Progenitor cell of endocrine pancreas (in vitro differentiated cells): ENCODE measurements around the gene TRIM47. TPM values are rescaled to one million over a fixed set of nuclear protein-coding genes. Genes with fewer than 3 reads are reported as not detected.
"Not testable (repeated sequence)": the region's sequence is repeated elsewhere in the genome, so short reads cannot be mapped to it uniquely, and the experiment has no call there.

Source experiments
- DNase-seq: peaks from one replicate; pipeline ENCODE4 v3.0.0; 2021; ENCODE audit warnings: low spot score; ENCODE audit not compliant: unreplicated experiment
- H3K27ac Mint-ChIP-seq: 2 replicates; pipeline ENCODE4 v1.8.0; 2021; ENCODE audit warnings: mild to moderate bottlenecking, moderate library complexity, mixed read lengths
- H3K27me3 Mint-ChIP-seq: 2 replicates; pipeline ENCODE4 v1.8.0; 2021; ENCODE audit warnings: mixed read lengths
- H3K36me3 Mint-ChIP-seq: 2 replicates; pipeline ENCODE4 v1.8.0; 2022; ENCODE audit warnings: mixed read lengths; ENCODE audit not compliant: insufficient read depth
- H3K4me1 Mint-ChIP-seq: 2 replicates; pipeline ENCODE4 v1.8.0; 2021; ENCODE audit warnings: low read depth, mixed read lengths
- H3K4me3 Mint-ChIP-seq: 2 replicates; pipeline ENCODE4 v1.8.0; 2021; ENCODE audit warnings: low read depth, mild to moderate bottlenecking, moderate library complexity, mixed read lengths
- H3K9me3 Mint-ChIP-seq: 2 replicates; pipeline ENCODE4 v1.8.0; 2021; ENCODE audit warnings: low read depth, mixed read lengths
- total RNA-seq: library from RNA; stranded (reverse); gene quantifications from 2 replicates; pipeline ENCODE4 v1.2.1, GENCODE V29; 2021
- TF ChIP-seq, protein P1 (sequence below): fragments of 200-600 bp; sonication (generic); IDR thresholded peaks from one replicate; pipeline ENCODE4 v1.5.0; 2021; ENCODE audit warnings: antibody characterized with exemption, mild to moderate bottlenecking; ENCODE audit not compliant: unreplicated experiment

TRIM47 gene
- total RNA-seq, 1 donor from 2014 or later, result 1.0 TPM

DNA sequence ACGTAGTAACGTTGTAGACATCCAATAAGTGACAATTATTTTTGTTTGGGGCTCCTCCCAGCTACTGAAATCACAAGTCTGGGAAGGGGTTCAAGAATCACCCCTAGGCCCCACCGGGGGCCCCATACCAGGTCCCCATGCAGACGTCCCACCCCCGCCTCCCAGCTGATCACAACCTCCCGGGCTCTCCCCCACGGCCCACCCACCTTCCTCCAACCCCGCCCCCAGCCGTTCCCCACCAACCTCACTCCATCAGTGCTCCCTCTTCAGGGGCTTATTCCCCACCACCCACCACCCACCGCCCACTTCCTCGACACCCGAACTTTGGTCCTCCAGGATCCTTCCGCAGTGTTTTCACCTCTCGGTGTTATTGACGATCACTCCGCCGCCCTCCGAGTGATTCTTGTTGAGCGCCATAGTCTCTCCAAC lies 23.5 kb downstream of the TRIM47 start:
- no peak for DNase-seq
- Mint-ChIP-seq H3K4me1 (peaks cover 11% of the 10 kb centered on the region), H3K9me3 (no peaks in the 10 kb centered on the region), H3K36me3 (no peaks in the 10 kb centered on the region), H3K27ac (no peak overlapping the region), H3K4me3 (no peak overlapping the region), H3K27me3 (no peaks in the 10 kb centered on the region)
- TF ChIP-seq, protein P1, sequence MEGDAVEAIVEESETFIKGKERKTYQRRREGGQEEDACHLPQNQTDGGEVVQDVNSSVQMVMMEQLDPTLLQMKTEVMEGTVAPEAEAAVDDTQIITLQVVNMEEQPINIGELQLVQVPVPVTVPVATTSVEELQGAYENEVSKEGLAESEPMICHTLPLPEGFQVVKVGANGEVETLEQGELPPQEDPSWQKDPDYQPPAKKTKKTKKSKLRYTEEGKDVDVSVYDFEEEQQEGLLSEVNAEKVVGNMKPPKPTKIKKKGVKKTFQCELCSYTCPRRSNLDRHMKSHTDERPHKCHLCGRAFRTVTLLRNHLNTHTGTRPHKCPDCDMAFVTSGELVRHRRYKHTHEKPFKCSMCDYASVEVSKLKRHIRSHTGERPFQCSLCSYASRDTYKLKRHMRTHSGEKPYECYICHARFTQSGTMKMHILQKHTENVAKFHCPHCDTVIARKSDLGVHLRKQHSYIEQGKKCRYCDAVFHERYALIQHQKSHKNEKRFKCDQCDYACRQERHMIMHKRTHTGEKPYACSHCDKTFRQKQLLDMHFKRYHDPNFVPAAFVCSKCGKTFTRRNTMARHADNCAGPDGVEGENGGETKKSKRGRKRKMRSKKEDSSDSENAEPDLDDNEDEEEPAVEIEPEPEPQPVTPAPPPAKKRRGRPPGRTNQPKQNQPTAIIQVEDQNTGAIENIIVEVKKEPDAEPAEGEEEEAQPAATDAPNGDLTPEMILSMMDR, result no peak

DNA sequence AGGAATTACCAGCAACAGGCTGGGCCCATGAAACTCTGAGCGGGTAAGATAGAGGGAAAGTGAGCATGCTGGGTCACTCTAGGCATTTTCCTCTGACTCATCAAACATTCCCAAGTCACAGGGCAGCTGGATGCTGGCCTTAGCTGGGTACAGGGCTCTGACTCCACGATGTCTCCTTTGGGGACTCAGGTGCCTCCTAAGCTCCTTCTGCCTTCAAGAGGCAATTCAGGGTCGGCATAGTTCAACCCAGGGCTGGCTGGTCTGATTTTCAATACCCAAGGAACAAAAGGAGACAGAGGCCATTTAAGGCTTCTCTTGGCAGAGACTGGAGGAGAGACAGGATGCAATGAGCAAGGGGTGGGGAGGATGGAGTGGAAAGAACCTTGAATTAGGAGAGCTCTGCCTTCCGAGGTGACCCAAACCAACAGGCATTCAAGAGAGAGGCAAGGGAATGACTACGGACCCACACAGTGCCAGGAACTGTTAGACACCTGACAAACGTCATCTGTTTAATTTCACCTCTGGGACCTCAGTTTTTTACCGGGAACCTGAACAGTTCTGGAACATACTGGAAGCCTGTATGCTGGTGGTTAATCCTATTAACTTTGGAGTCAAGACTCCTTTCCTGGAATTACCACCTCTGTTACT lies 24.2 kb downstream of the TRIM47 start:
- no peak for DNase-seq
- Mint-ChIP-seq H3K27me3 (no peaks in the 10 kb centered on the region), H3K36me3 (no peaks in the 10 kb centered on the region), H3K4me1 (peaks cover 11% of the 10 kb centered on the region), H3K4me3 (no peak overlapping the region), H3K27ac (no peak overlapping the region), H3K9me3 (no peaks in the 10 kb centered on the region)
- TF ChIP-seq, protein P1, result no peak

DNA sequence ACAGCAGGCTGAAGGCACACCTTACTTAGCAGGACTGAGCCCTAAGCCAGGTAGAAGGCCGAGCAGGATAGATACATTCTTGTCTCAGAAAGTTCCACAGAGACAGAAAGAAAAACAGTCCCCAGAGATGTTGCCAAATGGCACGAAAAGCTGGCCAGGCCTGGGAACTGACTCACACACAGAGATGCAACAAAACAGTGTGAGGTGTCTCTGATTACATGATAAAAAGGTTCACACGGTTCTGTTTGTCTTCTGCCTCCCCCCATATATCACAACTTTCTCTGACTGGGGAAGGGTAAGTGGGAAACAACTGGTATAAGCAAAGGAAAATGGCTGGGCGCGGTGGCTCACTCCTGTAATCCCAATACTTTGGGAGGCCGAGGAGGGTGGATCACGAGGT lies 24.9 kb downstream of the TRIM47 start:
- H3K27me3 Mint-ChIP-seq, result no peaks in the 10 kb centered on the region
- H3K4me1 Mint-ChIP-seq, result peaks cover 11% of the 10 kb centered on the region
- peak overlapping the region; percentile 37 for H3K4me3 Mint-ChIP-seq
- peaks cover under 1% of the 10 kb centered on the region for H3K36me3 Mint-ChIP-seq
- TF ChIP-seq, protein P1, result no peak
- no peaks in the 10 kb centered on the region for H3K9me3 Mint-ChIP-seq
- no peak for DNase-seq
- no peak overlapping the region for H3K27ac Mint-ChIP-seq

DNA sequence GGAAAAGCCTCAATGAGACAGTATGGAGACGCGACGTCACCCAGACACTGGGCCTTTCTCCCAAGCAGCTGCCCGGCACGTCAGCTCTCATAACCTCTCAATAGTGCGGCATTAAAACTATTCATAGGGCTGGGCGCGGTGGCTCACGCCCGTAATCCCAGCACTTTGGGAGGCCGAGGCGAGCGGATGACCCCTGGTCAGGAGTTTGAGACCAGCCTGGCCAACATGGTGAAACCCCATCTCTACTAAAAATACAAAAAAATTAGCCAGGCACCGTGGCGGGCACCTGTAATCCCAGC lies 26.7 kb downstream of the TRIM47 start:
- H3K27me3 Mint-ChIP-seq, H3K36me3 Mint-ChIP-seq, H3K9me3 Mint-ChIP-seq, H3K4me3 Mint-ChIP-seq, H3K27ac Mint-ChIP-seq, DNase-seq: not testable (repeated sequence)
- peaks cover 11% of the 10 kb centered on the region for H3K4me1 Mint-ChIP-seq

DNA sequence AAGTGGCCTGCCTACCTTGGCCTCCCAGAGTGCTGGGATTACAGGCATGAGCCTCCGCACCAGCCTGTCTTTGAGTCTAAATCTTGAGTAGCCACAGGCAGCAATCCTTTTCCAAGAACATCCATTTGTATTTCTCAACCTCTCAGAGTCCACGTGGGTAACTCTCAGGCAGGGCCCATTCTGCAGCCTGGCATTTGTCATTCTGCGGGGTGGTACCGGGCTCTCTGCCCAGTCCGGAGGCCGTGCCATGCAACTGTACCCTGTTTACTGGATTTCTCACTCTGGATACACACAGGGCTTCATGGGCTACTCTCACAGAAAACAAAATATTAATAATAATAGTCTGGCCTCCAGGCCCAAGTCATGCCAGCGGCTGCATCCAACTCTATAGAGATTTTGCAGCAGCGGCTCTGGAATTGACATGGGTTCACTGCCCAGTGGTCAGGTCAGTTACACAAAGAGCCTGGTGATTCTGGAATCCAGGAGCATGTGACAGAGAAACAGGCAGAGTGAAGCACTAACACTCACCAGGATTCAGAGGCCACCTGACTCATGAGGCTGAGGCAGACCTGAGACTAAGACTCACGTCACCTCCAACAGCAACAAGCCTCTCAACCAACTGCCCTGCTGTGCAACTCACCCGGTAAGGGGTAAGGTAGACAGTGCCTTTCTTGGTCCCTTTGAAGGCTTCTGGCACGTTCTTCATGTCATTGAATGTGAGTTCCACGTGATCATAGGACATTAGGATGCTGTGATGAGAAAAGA lies 27.3 kb downstream of the TRIM47 start:
- TF ChIP-seq, protein P1, result no peak
- Mint-ChIP-seq H3K27ac (no peak overlapping the region), H3K27me3 (no peaks in the 10 kb centered on the region), H3K4me3 (no peak overlapping the region), H3K4me1 (peaks cover 7% of the 10 kb centered on the region), H3K36me3 (peaks cover 5% of the 10 kb centered on the region), H3K9me3 (no peaks in the 10 kb centered on the region)
- no peak for DNase-seq

DNA sequence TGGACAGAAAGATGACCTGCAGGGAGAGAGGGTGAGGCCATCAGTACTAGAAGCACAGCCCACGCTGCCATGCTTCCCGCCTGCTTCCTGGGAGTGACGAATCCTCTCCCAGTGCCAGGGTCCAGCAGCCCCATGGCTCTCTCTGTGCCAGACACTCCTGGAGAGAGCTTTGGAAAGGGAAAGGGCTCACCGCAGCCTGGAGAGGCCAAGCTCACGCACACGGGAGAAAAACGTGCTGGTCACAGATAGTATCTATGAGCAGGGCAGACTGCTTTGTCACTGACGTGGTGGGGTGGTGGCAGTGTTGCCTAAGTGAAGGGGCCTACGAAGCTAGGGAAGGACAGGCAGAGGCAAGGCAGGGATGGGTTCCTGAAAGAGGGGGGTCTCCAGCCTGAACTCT lies 28.7 kb downstream of the TRIM47 start:
- Mint-ChIP-seq H3K4me3 (no peak overlapping the region), H3K27ac (no peak overlapping the region), H3K9me3 (no peaks in the 10 kb centered on the region), H3K36me3 (peaks cover 6% of the 10 kb centered on the region), H3K4me1 (peaks cover 16% of the 10 kb centered on the region), H3K27me3 (no peaks in the 10 kb centered on the region)
- TF ChIP-seq, protein P1, result no peak
- DNase-seq, result no peak
